Measurements from ENCODE around the gene NARS2.

Gene NARS2

GRCh38 chr11:78542007-78542406 is 32.7 kb downstream of the NARS2 start:
- H3K27ac ChIP-seq (ENCODE audit: low read depth, low read length): no peak overlapping the region
- H3K4me3 ChIP-seq (ENCODE audit: low read length): no peak overlapping the region
- no peaks in the 10 kb centered on the region for H3F3A ChIP-seq (ENCODE audit: control insufficient read depth, insufficient read depth)
- H3K9me2 ChIP-seq (replicated peaks; ENCODE audit: control insufficient read depth, low read length): no peaks in the 10 kb centered on the region
- H3K27me3 ChIP-seq (ENCODE audit: control insufficient read depth, low read length): no peaks in the 10 kb centered on the region
- no peak overlapping the region for H3K4me2 ChIP-seq (ENCODE audit: low read length)
- TF ChIP-seq CTCF (IDR thresholded peaks at IDR 0.05; ENCODE audit: low read depth, low read length, poor library complexity, severe bottlenecking): no peak
- TF ChIP-seq EZH2phosphoT487 (IDR thresholded peaks at IDR 0.05; ENCODE audit: borderline replicate concordance, low read length): no peak
- H3K9me3 ChIP-seq (ENCODE audit: control insufficient read depth, insufficient read depth, low read length): no peaks in the 10 kb centered on the region
- H3K4me1 ChIP-seq (ENCODE audit: control insufficient read depth, low read length): peaks cover 21% of the 10 kb centered on the region
- H3K79me2 ChIP-seq (ENCODE audit: control insufficient read depth, low read length): peaks cover 23% of the 10 kb centered on the region
- H3K36me3 ChIP-seq (ENCODE audit: control insufficient read depth, low read length): peaks cover 34% of the 10 kb centered on the region
- H4K20me1 ChIP-seq (ENCODE audit: control insufficient read depth, insufficient read depth, low read depth, low read length): no peaks in the 10 kb centered on the region

- no peaks in the 10 kb centered on the region for H3K9me3 ChIP-seq (ENCODE audit: control insufficient read depth, insufficient read depth, low read length)
- H3K36me3 ChIP-seq (ENCODE audit: control insufficient read depth, low read length): peaks cover 37% of the 10 kb centered on the region
- TF ChIP-seq EZH2phosphoT487 (IDR thresholded peaks at IDR 0.05; ENCODE audit: borderline replicate concordance, low read length): no peak
- TF ChIP-seq CTCF (IDR thresholded peaks at IDR 0.05; ENCODE audit: low read depth, low read length, poor library complexity, severe bottlenecking): no peak
- H3K79me2 ChIP-seq (ENCODE audit: control insufficient read depth, low read length): peaks cover 23% of the 10 kb centered on the region
- peaks cover 21% of the 10 kb centered on the region for H3K4me1 ChIP-seq (ENCODE audit: control insufficient read depth, low read length)
- H3K4me2 ChIP-seq (ENCODE audit: low read length): no peak overlapping the region
- H3F3A ChIP-seq (ENCODE audit: control insufficient read depth, insufficient read depth): no peaks in the 10 kb centered on the region
- no peaks in the 10 kb centered on the region for H3K27me3 ChIP-seq (ENCODE audit: control insufficient read depth, low read length)
- H3K4me3 ChIP-seq (ENCODE audit: low read length): no peak overlapping the region
- no peaks in the 10 kb centered on the region for H4K20me1 ChIP-seq (ENCODE audit: control insufficient read depth, insufficient read depth, low read depth, low read length)
- no peaks in the 10 kb centered on the region for H3K9me2 ChIP-seq (replicated peaks; ENCODE audit: control insufficient read depth, low read length)
- no peak overlapping the region for H3K27ac ChIP-seq (ENCODE audit: low read depth, low read length)
These were observed 33.1 kb downstream of the NARS2 start for GRCh38 chr11:78541537-78541936.

- Histone ChIP-seq H3F3A (ENCODE audit: control insufficient read depth, insufficient read depth) (peaks cover 2% of the 10 kb centered on the region; the same call in 1 of the 2 replicates), H3K9me3 (ENCODE audit: control insufficient read depth, insufficient read depth, low read length) (no peaks in the 10 kb centered on the region), H3K4me3 (ENCODE audit: low read length) (no peak overlapping the region), H3K9me2 (replicated peaks; ENCODE audit: control insufficient read depth, low read length) (no peaks in the 10 kb centered on the region), H3K27ac (ENCODE audit: low read depth, low read length) (no peak overlapping the region), H3K36me3 (ENCODE audit: control insufficient read depth, low read length) (peaks cover 31% of the 10 kb centered on the region), H3K4me2 (ENCODE audit: low read length) (no peak overlapping the region), H4K20me1 (ENCODE audit: control insufficient read depth, insufficient read depth, low read depth, low read length) (no peaks in the 10 kb centered on the region), H3K4me1 (ENCODE audit: control insufficient read depth, low read length) (peaks cover 15% of the 10 kb centered on the region), H3K79me2 (ENCODE audit: control insufficient read depth, low read length) (peaks cover 19% of the 10 kb centered on the region), H3K27me3 (ENCODE audit: control insufficient read depth, low read length) (no peaks in the 10 kb centered on the region)
- TF ChIP-seq EZH2phosphoT487 (IDR thresholded peaks at IDR 0.05; ENCODE audit: borderline replicate concordance, low read length): no peak
- no peak for TF ChIP-seq CTCF (IDR thresholded peaks at IDR 0.05; ENCODE audit: low read depth, low read length, poor library complexity, severe bottlenecking)
These were observed 34.4 kb downstream of the NARS2 start for GRCh38 chr11:78540256-78540655.
